Ishikawa (cell line): ENCODE results near the gene DYNC1I1.

Experiments used
- CEBPB ChIP-seq: IDR thresholded peaks from 2 replicates; pipeline ENCODE4 v1.6.1; 2012
- CREB1 ChIP-seq: IDR thresholded peaks from 2 replicates; pipeline ENCODE4 v1.6.1; 2012; ENCODE audit warnings: low read depth
- EGR1 ChIP-seq: IDR thresholded peaks from 2 replicates; pipeline ENCODE4 v1.6.1; 2012
- EP300 ChIP-seq: IDR thresholded peaks from 2 replicates; pipeline ENCODE4 v1.6.1; 2012; ENCODE audit warnings: borderline replicate concordance
- FOXM1 ChIP-seq: IDR thresholded peaks from 2 replicates; pipeline ENCODE4 v1.6.1; 2012; ENCODE audit warnings: low read depth, borderline replicate concordance
- MAX ChIP-seq: IDR thresholded peaks from 2 replicates; pipeline ENCODE4 v1.6.1; 2012
- NFIC ChIP-seq: IDR thresholded peaks from 2 replicates; pipeline ENCODE4 v1.6.1; 2012
- RAD21 ChIP-seq: IDR thresholded peaks from 2 replicates; pipeline ENCODE4 v1.6.1; 2012; ENCODE audit warnings: low read depth
- REST ChIP-seq: IDR thresholded peaks from 2 replicates; pipeline ENCODE4 v1.6.1; 2012; ENCODE audit warnings: low read depth, mild to moderate bottlenecking
- TAF1 ChIP-seq: IDR thresholded peaks from 2 replicates; pipeline ENCODE4 v1.6.1; 2012; ENCODE audit warnings: low read depth, mild to moderate bottlenecking
- TCF12 ChIP-seq: IDR thresholded peaks from 2 replicates; pipeline ENCODE4 v1.6.1; 2012; ENCODE audit warnings: low read depth
- TEAD4 ChIP-seq: IDR thresholded peaks from 2 replicates; pipeline ENCODE4 v1.6.1; 2012
- USF1 ChIP-seq: IDR thresholded peaks from 2 replicates; pipeline ENCODE4 v1.6.1; 2012
- YY1 ChIP-seq: IDR thresholded peaks from 2 replicates; pipeline ENCODE4 v1.6.1; 2012; ENCODE audit warnings: low read depth
- ZBTB7A ChIP-seq: IDR thresholded peaks from 2 replicates; pipeline ENCODE4 v1.6.1; 2012; ENCODE audit warnings: low read depth

Gene DYNC1I1

GRCh38 chr7:95804052-95804451 lies 31.7 kb downstream of the DYNC1I1 start:
- no peak for TF ChIP-seq USF1
- no peak for TF ChIP-seq RAD21
- TF ChIP-seq TAF1, result no peak
- no peak for TF ChIP-seq REST
- no peak for TF ChIP-seq MAX
- TF ChIP-seq EP300, result no peak

GRCh38 chr7:95805909-95806308 lies 33.6 kb downstream of the DYNC1I1 start:
- TF ChIP-seq NFIC (no peak), USF1 (no peak), MAX (no peak), CREB1 (no peak), TAF1 (no peak), EGR1 (no peak), REST (no peak), EP300 (no peak), FOXM1 (no peak), RAD21 (no peak), CEBPB (no peak), YY1 (no peak), ZBTB7A (no peak), TEAD4 (no peak), TCF12 (no peak)

- TF ChIP-seq MAX, result no peak
- TF ChIP-seq TEAD4, result no peak
- no peak for TF ChIP-seq REST
Observed at GRCh38 chr7:95808396-95808795, 36.0 kb downstream of the DYNC1I1 start.

- TF ChIP-seq ZBTB7A (no peak), TEAD4 (no peak), USF1 (no peak), EP300 (no peak), TCF12 (no peak), REST (no peak), TAF1 (no peak), MAX (no peak), FOXM1 (no peak), RAD21 (no peak)
Observed at GRCh38 chr7:95811846-95812445, 39.6 kb downstream of the DYNC1I1 start.
